H9 (cell line): ENCODE results near the gene ABCA4. TPM values are rescaled to one million over a fixed set of nuclear protein-coding genes. Genes with fewer than 3 reads are reported as not detected.

ENCODE experiments used
- DNase-seq: peaks from one replicate; pipeline ENCODE4 v3.0.0-alpha.2; 2017
- H2AFZ ChIP-seq: one replicate; pipeline ENCODE4 v1.6.1; 2013; ENCODE audit warnings: mild to moderate bottlenecking, low read length, control low read depth, moderate library complexity
- H2AK5ac ChIP-seq: 2 replicates; pipeline ENCODE4 v1.6.1; 2013; ENCODE audit warnings: low read length, control low read depth, mixed read lengths; ENCODE audit not compliant: insufficient read length
- H2BK120ac ChIP-seq: one replicate; pipeline ENCODE4 v1.6.1; 2013; ENCODE audit warnings: low read depth, mild to moderate bottlenecking, low read length, control low read depth, inconsistent platforms; ENCODE audit not compliant: poor library complexity, severe bottlenecking
- H2BK12ac ChIP-seq: 2 replicates; pipeline ENCODE4 v1.6.1; 2013; ENCODE audit warnings: low read length, control low read depth, mixed read lengths, low read depth; ENCODE audit not compliant: insufficient read length
- H2BK15ac ChIP-seq: 2 replicates; pipeline ENCODE4 v1.6.1; 2013; ENCODE audit warnings: low read depth, low read length, control low read depth
- H2BK20ac ChIP-seq: one replicate; pipeline ENCODE4 v1.6.1; 2013; ENCODE audit warnings: low read depth, mild to moderate bottlenecking, low read length, control low read depth, inconsistent platforms; ENCODE audit not compliant: poor library complexity, severe bottlenecking
- H2BK5ac ChIP-seq: 2 replicates; pipeline ENCODE4 v1.6.1; 2013; ENCODE audit warnings: low read length, control low read depth, mixed read lengths; ENCODE audit not compliant: insufficient read length
- H3K14ac ChIP-seq: 2 replicates; pipeline ENCODE4 v1.6.1; 2013; ENCODE audit warnings: low read length, control low read depth; ENCODE audit not compliant: insufficient read depth
- H3K18ac ChIP-seq: 2 replicates; pipeline ENCODE4 v1.6.1; 2013; ENCODE audit warnings: low read depth, mild to moderate bottlenecking, mixed read lengths, low read length, control low read depth; ENCODE audit not compliant: insufficient read length
- H3K23ac ChIP-seq: 2 replicates; pipeline ENCODE4 v1.6.1; 2013; ENCODE audit warnings: low read length, control low read depth, mixed read lengths, low read depth; ENCODE audit not compliant: insufficient read length
- H3K23me2 ChIP-seq: 2 replicates; pipeline ENCODE4 v1.6.1; 2013; ENCODE audit warnings: low read depth, mild to moderate bottlenecking, mixed read lengths, low read length, control low read depth; ENCODE audit not compliant: insufficient read length, poor library complexity, severe bottlenecking
- H3K27ac ChIP-seq: 2 replicates; pipeline ENCODE4 v1.5.1; 2013; ENCODE audit warnings: low read length, control low read depth, mixed read lengths, low read depth; ENCODE audit not compliant: insufficient read length
- H3K27me3 ChIP-seq: 2 replicates; pipeline ENCODE4 v1.6.1; 2013; ENCODE audit warnings: low read length, control low read depth, inconsistent platforms; ENCODE audit not compliant: insufficient read depth
- H3K4ac ChIP-seq: 2 replicates; pipeline ENCODE4 v1.6.1; 2013; ENCODE audit warnings: low read depth, mild to moderate bottlenecking, control low read depth, inconsistent platforms, low read length, moderate library complexity
- H3K4me1 ChIP-seq: 2 replicates; pipeline ENCODE4 v1.6.1; 2013; ENCODE audit warnings: low read length, control low read depth, inconsistent platforms; ENCODE audit not compliant: insufficient read depth
- H3K4me2 ChIP-seq: 2 replicates; pipeline ENCODE4 v1.6.1; 2013; ENCODE audit warnings: low read length, control low read depth, mixed read lengths; ENCODE audit not compliant: insufficient read length, insufficient read depth
- H3K56ac ChIP-seq: 2 replicates; pipeline ENCODE4 v1.6.1; 2013; ENCODE audit warnings: low read depth, mild to moderate bottlenecking, mixed read lengths, low read length, control low read depth; ENCODE audit not compliant: insufficient read length
- H3K79me1 ChIP-seq: 2 replicates; pipeline ENCODE4 v1.6.1; 2013; ENCODE audit warnings: low read depth, mild to moderate bottlenecking, moderate library complexity, low read length, control low read depth, inconsistent platforms; ENCODE audit not compliant: insufficient read depth, poor library complexity, severe bottlenecking
- H3K79me2 ChIP-seq: 2 replicates; pipeline ENCODE4 v1.6.1; 2013; ENCODE audit warnings: low read length, control low read depth, inconsistent platforms; ENCODE audit not compliant: insufficient read depth
- H3K9ac ChIP-seq: 2 replicates; pipeline ENCODE4 v1.6.1; 2013; ENCODE audit warnings: low read length, control low read depth, mixed read lengths; ENCODE audit not compliant: insufficient read length; ENCODE audit errors: extremely low read depth
- H3K9me3 ChIP-seq: one replicate; pipeline ENCODE4 v1.6.1; 2013; ENCODE audit warnings: low read depth, low read length, inconsistent platforms; ENCODE audit not compliant: control insufficient read depth
- H3T11ph ChIP-seq: one replicate; pipeline ENCODE4 v1.6.1; 2013; ENCODE audit warnings: mild to moderate bottlenecking, low read length, control low read depth, inconsistent platforms
- H4K20me1 ChIP-seq: one replicate; pipeline ENCODE4 v1.6.1; 2013; ENCODE audit not compliant: control insufficient read depth, insufficient read length, insufficient read depth
- H4K5ac ChIP-seq: 2 replicates; pipeline ENCODE4 v1.6.1; 2013; ENCODE audit warnings: low read depth, mild to moderate bottlenecking, mixed read lengths, low read length, control low read depth; ENCODE audit not compliant: insufficient read length
- H4K8ac ChIP-seq: replicated peaks from 2 replicates; pipeline ENCODE4 v1.6.1; 2013; ENCODE audit warnings: low read length, control low read depth, mixed read lengths, low read depth; ENCODE audit not compliant: insufficient read length
- H4K91ac ChIP-seq: 2 replicates; pipeline ENCODE4 v1.6.1; 2013; ENCODE audit warnings: low read depth, mild to moderate bottlenecking, moderate library complexity, mixed read lengths, low read length, control low read depth; ENCODE audit not compliant: insufficient read length
- H3K27ac Mint-ChIP-seq, 3 experiments: 2 replicates in 2 of 3; 3 replicates in 1 of 3; pipeline ENCODE4 v1.8.0; 2020 to 2021; ENCODE audit warnings: mixed read lengths in 3 of 3, mild to moderate bottlenecking in 1 of 3, moderate library complexity in 1 of 3
- H3K27me3 Mint-ChIP-seq: 2 replicates; pipeline ENCODE4 v1.8.0; 2021; ENCODE audit warnings: low read depth, mild to moderate bottlenecking, moderate library complexity, mixed read lengths
- H3K36me3 Mint-ChIP-seq, 3 experiments: 2 replicates in 2 of 3; 3 replicates in 1 of 3; pipeline ENCODE4 v1.8.0; 2020 to 2021; ENCODE audit warnings: low read depth in 3 of 3, mixed read lengths in 3 of 3; ENCODE audit not compliant: insufficient read depth in 1 of 3
- H3K4me1 Mint-ChIP-seq, 2 experiments: 2 replicates each; pipeline ENCODE4 v1.8.0; 2020; ENCODE audit warnings: mixed read lengths in 2 of 2
- H3K4me3 Mint-ChIP-seq, 2 experiments: 2 replicates in 1 of 2; 3 replicates in 1 of 2; pipeline ENCODE4 v1.8.0; 2020 to 2021; ENCODE audit warnings: mild to moderate bottlenecking in 2 of 2, mixed read lengths in 2 of 2, moderate library complexity in 1 of 2
- H3K9me3 Mint-ChIP-seq, 2 experiments: 2 replicates in 1 of 2; 3 replicates in 1 of 2; pipeline ENCODE4 v1.8.0; 2020; ENCODE audit warnings: mild to moderate bottlenecking in 2 of 2, mixed read lengths in 2 of 2, moderate library complexity in 1 of 2
- CTCF ChIP-seq: fragments of 200-600 bp; sonication (generic); conservative IDR thresholded peaks from 3 replicates; pipeline ENCODE4 v1.8.0; 2021; ENCODE audit warnings: antibody characterized with exemption, mild to moderate bottlenecking
- WGBS: extraction: QIAGEN DNeasy Blood & Tissue Kit; methylation state at CpG from one replicate; pipeline ENCODE4 v1.1.7; 2013; ENCODE audit warnings: missing lambda C conversion rate, low lambda C conversion rate, mixed read lengths; ENCODE audit not compliant: insufficient read length; ENCODE audit errors: extremely low coverage; 5-methylcytosine and 5-hydroxymethylcytosine counted together
- total RNA-seq: library from RNA; stranded (reverse); gene quantifications from 2 replicates; pipeline ENCODE4 v1.2.1, GENCODE V29; 2021

The ABCA4 gene
- total RNA-seq, 1 experiment from 2014 or later, result not detected

GRCh38 chr1:94090761-94091160 is 30.2 kb downstream of the ABCA4 start:
- Histone ChIP-seq H3K23ac (no peak overlapping the region), H3K27ac (no peak overlapping the region), H2BK15ac (no peak overlapping the region), H3K79me2 (no peaks in the 10 kb centered on the region), H2BK20ac (no peak overlapping the region), H2BK120ac (no peak overlapping the region), H3K79me1 (no peaks in the 10 kb centered on the region), H2AFZ (no peak overlapping the region), H3T11ph (no peak overlapping the region), H3K4me2 (no peak overlapping the region), H4K8ac (no peak overlapping the region), H2BK12ac (no peak overlapping the region), H3K56ac (no peak overlapping the region), H2BK5ac (no peak overlapping the region), H3K9ac (no peak overlapping the region), H3K27me3 (no peaks in the 10 kb centered on the region), H3K23me2 (no peaks in the 10 kb centered on the region), H3K4ac (no peak overlapping the region), H3K9me3 (no peaks in the 10 kb centered on the region), H3K14ac (no peak overlapping the region), H4K5ac (no peak overlapping the region), H4K91ac (no peak overlapping the region), H2AK5ac (no peak overlapping the region), H3K18ac (no peak overlapping the region), H4K20me1 (no peaks in the 10 kb centered on the region), H3K4me1 (peaks cover 18% of the 10 kb centered on the region)
- no peak overlapping the region for H3K27ac Mint-ChIP-seq
- no peak overlapping the region for H3K4me3 Mint-ChIP-seq
- H3K27me3 Mint-ChIP-seq, result peaks cover 19% of the 10 kb centered on the region
- H3K4me1 Mint-ChIP-seq, result peaks cover 30 to 33% of the 10 kb centered on the region in 2 experiments
- TF ChIP-seq CTCF, result no peak
- no peaks in the 10 kb centered on the region for H3K9me3 Mint-ChIP-seq
- WGBS, result no CpG with 5 or more reads among the region's 3 CpGs
- no peak for DNase-seq
- no peaks in the 10 kb centered on the region for H3K36me3 Mint-ChIP-seq
